ENCODE measurements around the gene SLC22A9.

SLC22A9 gene

DNA sequence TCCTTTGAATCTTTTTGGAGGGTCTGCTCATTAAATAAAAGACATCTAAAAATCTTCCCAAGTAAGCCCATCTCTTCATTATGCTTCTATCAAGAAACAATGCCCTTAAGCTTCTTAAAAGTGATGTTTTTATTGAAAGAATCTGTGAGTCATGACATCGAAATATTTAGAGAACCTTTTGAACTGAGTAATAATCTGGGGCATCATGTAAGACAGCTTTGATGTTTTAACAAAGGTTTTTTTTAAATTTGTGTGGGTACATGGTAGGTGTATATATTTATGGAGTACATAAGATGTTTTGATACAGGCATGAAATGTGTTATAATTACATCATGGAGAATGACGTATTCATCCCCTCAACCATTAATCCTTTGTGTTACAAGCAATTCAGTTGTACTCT lies 74.6 kb downstream of the SLC22A9 start:
- no peak overlapping the region for H3K4me2 ChIP-seq (ENCODE audit: low read length)
- H3K9me3 ChIP-seq (ENCODE audit: control insufficient read depth, insufficient read depth, low read length) = no peaks in the 10 kb centered on the region
- TF ChIP-seq, protein P1, sequence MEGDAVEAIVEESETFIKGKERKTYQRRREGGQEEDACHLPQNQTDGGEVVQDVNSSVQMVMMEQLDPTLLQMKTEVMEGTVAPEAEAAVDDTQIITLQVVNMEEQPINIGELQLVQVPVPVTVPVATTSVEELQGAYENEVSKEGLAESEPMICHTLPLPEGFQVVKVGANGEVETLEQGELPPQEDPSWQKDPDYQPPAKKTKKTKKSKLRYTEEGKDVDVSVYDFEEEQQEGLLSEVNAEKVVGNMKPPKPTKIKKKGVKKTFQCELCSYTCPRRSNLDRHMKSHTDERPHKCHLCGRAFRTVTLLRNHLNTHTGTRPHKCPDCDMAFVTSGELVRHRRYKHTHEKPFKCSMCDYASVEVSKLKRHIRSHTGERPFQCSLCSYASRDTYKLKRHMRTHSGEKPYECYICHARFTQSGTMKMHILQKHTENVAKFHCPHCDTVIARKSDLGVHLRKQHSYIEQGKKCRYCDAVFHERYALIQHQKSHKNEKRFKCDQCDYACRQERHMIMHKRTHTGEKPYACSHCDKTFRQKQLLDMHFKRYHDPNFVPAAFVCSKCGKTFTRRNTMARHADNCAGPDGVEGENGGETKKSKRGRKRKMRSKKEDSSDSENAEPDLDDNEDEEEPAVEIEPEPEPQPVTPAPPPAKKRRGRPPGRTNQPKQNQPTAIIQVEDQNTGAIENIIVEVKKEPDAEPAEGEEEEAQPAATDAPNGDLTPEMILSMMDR (IDR thresholded peaks at IDR 0.05; ENCODE audit: low read depth, low read length, poor library complexity, severe bottlenecking) = no peak
- TF ChIP-seq EZH2phosphoT487 (IDR thresholded peaks at IDR 0.05; ENCODE audit: borderline replicate concordance, low read length) = no peak
- H3K4me3 ChIP-seq (ENCODE audit: low read length) = no peak overlapping the region
- no peak overlapping the region for H3K27ac ChIP-seq (ENCODE audit: low read depth, low read length)
- peaks cover 2% of the 10 kb centered on the region; the same call in 1 of the 2 replicates for H3K27me3 ChIP-seq (ENCODE audit: control insufficient read depth, low read length)
- no peaks in the 10 kb centered on the region for H3K4me1 ChIP-seq (ENCODE audit: control insufficient read depth, low read length)
- no peaks in the 10 kb centered on the region for H3K9me2 ChIP-seq (replicated peaks; ENCODE audit: control insufficient read depth, low read length)
- no peaks in the 10 kb centered on the region for H3K79me2 ChIP-seq (ENCODE audit: control insufficient read depth, low read length)
- no peaks in the 10 kb centered on the region for H3F3A ChIP-seq (ENCODE audit: control insufficient read depth, insufficient read depth)
- H3K36me3 ChIP-seq (ENCODE audit: control insufficient read depth, low read length) = no peaks in the 10 kb centered on the region
- H4K20me1 ChIP-seq (ENCODE audit: control insufficient read depth, insufficient read depth, low read depth, low read length) = no peaks in the 10 kb centered on the region

DNA sequence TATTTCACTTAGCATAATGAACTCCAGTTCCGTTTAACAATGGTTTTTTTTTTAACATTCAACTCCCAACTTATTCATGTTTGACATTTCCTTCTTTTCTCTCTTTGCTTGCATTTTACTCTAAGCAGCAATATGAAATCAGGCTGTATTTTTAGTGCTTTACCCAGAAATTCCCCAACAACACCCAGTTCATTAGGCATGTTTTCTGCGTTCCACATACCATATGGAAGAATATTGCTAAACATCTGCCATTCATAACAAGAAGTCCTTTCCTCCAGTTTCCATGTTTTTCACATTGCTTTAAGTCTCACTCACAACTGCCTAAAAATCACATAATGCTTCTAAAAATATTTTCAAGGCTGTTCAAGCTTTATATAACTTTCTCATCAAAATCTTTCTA lies 75.5 kb downstream of the SLC22A9 start:
- no peak overlapping the region for H3K27ac ChIP-seq (ENCODE audit: low read depth, low read length)
- H3K79me2 ChIP-seq (ENCODE audit: control insufficient read depth, low read length) = no peaks in the 10 kb centered on the region
- H3K4me1 ChIP-seq (ENCODE audit: control insufficient read depth, low read length) = no peaks in the 10 kb centered on the region
- H3K4me2 ChIP-seq (ENCODE audit: low read length) = no peak overlapping the region
- no peak for TF ChIP-seq EZH2phosphoT487 (IDR thresholded peaks at IDR 0.05; ENCODE audit: borderline replicate concordance, low read length)
- TF ChIP-seq, protein P1 (IDR thresholded peaks at IDR 0.05; ENCODE audit: low read depth, low read length, poor library complexity, severe bottlenecking) = no peak
- no peak overlapping the region for H3K4me3 ChIP-seq (ENCODE audit: low read length)
- H3F3A ChIP-seq (ENCODE audit: control insufficient read depth, insufficient read depth) = no peaks in the 10 kb centered on the region
- H3K9me2 ChIP-seq (replicated peaks; ENCODE audit: control insufficient read depth, low read length) = no peaks in the 10 kb centered on the region
- peaks cover 2% of the 10 kb centered on the region; the same call in 1 of the 2 replicates for H3K27me3 ChIP-seq (ENCODE audit: control insufficient read depth, low read length)
- H3K9me3 ChIP-seq (ENCODE audit: control insufficient read depth, insufficient read depth, low read length) = no peaks in the 10 kb centered on the region
- H3K36me3 ChIP-seq (ENCODE audit: control insufficient read depth, low read length) = no peaks in the 10 kb centered on the region
- no peaks in the 10 kb centered on the region for H4K20me1 ChIP-seq (ENCODE audit: control insufficient read depth, insufficient read depth, low read depth, low read length)

DNA sequence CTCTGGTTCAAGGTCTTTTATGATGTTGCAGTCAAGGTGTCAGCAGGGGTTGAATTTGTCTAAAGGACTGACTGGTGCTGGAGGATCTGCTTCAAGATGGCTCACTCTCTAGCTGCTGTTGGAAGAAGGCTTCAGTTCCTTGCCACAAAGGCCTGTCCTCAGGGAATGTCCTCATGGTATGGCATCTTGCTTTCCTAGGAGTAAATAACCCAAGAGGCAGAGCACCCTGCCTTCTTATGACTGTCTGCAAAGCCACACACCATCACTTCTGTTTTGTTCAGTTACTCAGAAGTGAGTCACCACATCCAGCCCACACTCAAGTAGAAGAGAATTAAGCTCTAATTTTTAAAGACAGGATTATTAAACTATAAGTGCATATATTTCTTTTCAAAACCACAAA lies 76.1 kb downstream of the SLC22A9 start:
- Histone ChIP-seq H3K9me2 (replicated peaks; ENCODE audit: control insufficient read depth, low read length) (no peaks in the 10 kb centered on the region), H3K4me3 (ENCODE audit: low read length) (no peak overlapping the region), H3K79me2 (ENCODE audit: control insufficient read depth, low read length) (no peaks in the 10 kb centered on the region), H3K4me1 (ENCODE audit: control insufficient read depth, low read length) (no peaks in the 10 kb centered on the region), H3K27ac (ENCODE audit: low read depth, low read length) (no peak overlapping the region), H3F3A (ENCODE audit: control insufficient read depth, insufficient read depth) (no peaks in the 10 kb centered on the region), H3K4me2 (ENCODE audit: low read length) (no peak overlapping the region), H4K20me1 (ENCODE audit: control insufficient read depth, insufficient read depth, low read depth, low read length) (no peaks in the 10 kb centered on the region), H3K36me3 (ENCODE audit: control insufficient read depth, low read length) (no peaks in the 10 kb centered on the region), H3K9me3 (ENCODE audit: control insufficient read depth, insufficient read depth, low read length) (no peaks in the 10 kb centered on the region), H3K27me3 (ENCODE audit: control insufficient read depth, low read length) (peaks cover 2% of the 10 kb centered on the region; the same call in 1 of the 2 replicates)
- TF ChIP-seq EZH2phosphoT487 (IDR thresholded peaks at IDR 0.05; ENCODE audit: borderline replicate concordance, low read length) = no peak
- TF ChIP-seq, protein P1 (IDR thresholded peaks at IDR 0.05; ENCODE audit: low read depth, low read length, poor library complexity, severe bottlenecking) = no peak
